Skin of body (tissue), 2 donors: ENCODE results near the gene USP32. TPM values are rescaled to one million over a fixed set of nuclear protein-coding genes. Genes with fewer than 3 reads are reported as not detected.
"Not testable (repeated sequence)": the region's sequence is repeated elsewhere in the genome, so short reads cannot be mapped to it uniquely, and the experiment has no call there.

Source experiments
- DNase-seq: peaks from one replicate; lab custom pipeline; 2025; lab: John Stamatoyannopoulos, UW
- total RNA-seq: library from RNA; depleted of rRNA; stranded (reverse); fragments of >200 nt; gene quantifications from one replicate; pipeline ENCODE4 v1.2.3, GENCODE V29; 2014

Gene USP32
- total RNA-seq, 1 donor from 2014 or later = 58.2 TPM

GRCh38 chr17:60372790-60373483 is 19.0 kb downstream of the USP32 start:
- DNase-seq = no peak

GRCh38 chr17:60371818-60372510 is 20.0 kb downstream of the USP32 start:
- DNase-seq = no peak

GRCh38 chr17:60371416-60371815 is 20.5 kb downstream of the USP32 start:
- DNase-seq = no peak

- no peak for DNase-seq
These were observed 22.2 kb downstream of the USP32 start for GRCh38 chr17:60369727-60370126.

GRCh38 chr17:60363700-60364405 is 28.1 kb downstream of the USP32 start:
- DNase-seq = no peak

GRCh38 chr17:60362329-60362728 is 29.6 kb downstream of the USP32 start:
- no peak for DNase-seq

GRCh38 chr17:60361889-60362288 is 30.0 kb downstream of the USP32 start:
- DNase-seq = no peak

- DNase-seq = no peak
These were observed 32.5 kb downstream of the USP32 start for GRCh38 chr17:60359415-60359814.

GRCh38 chr17:60358606-60359225 is 33.2 kb downstream of the USP32 start:
- no peak for DNase-seq

GRCh38 chr17:60356940-60357339 is 35.0 kb downstream of the USP32 start:
- no peak for DNase-seq

- no peak for DNase-seq
These were observed 36.0 kb downstream of the USP32 start for GRCh38 chr17:60355663-60356594.

GRCh38 chr17:60354223-60354622 is 37.7 kb downstream of the USP32 start:
- DNase-seq = no peak

GRCh38 chr17:60353773-60354172 is 38.2 kb downstream of the USP32 start:
- no peak for DNase-seq

GRCh38 chr17:60352569-60352968 is 39.4 kb downstream of the USP32 start:
- DNase-seq = no peak

- no peak for DNase-seq
These were observed 39.9 kb downstream of the USP32 start for GRCh38 chr17:60352071-60352470.

GRCh38 chr17:60351012-60351695 is 40.8 kb downstream of the USP32 start:
- DNase-seq = no peak

GRCh38 chr17:60348616-60349015 is 43.3 kb downstream of the USP32 start:
- no peak for DNase-seq

GRCh38 chr17:60345233-60345632 is 46.7 kb downstream of the USP32 start:
- no peak for DNase-seq

GRCh38 chr17:60342492-60342891 is 49.4 kb downstream of the USP32 start:
- not testable (repeated sequence) for DNase-seq

GRCh38 chr17:60335289-60335688 is 56.6 kb downstream of the USP32 start:
- no peak for DNase-seq
